ENCODE results near the gene OR2AG2. TPM values are rescaled to one million over a fixed set of nuclear protein-coding genes. Genes with fewer than 3 reads are reported as not detected.

The OR2AG2 gene
- total RNA-seq, 2 donors from 2014 or later, result under 0.01 to 0.26 TPM

DNA sequence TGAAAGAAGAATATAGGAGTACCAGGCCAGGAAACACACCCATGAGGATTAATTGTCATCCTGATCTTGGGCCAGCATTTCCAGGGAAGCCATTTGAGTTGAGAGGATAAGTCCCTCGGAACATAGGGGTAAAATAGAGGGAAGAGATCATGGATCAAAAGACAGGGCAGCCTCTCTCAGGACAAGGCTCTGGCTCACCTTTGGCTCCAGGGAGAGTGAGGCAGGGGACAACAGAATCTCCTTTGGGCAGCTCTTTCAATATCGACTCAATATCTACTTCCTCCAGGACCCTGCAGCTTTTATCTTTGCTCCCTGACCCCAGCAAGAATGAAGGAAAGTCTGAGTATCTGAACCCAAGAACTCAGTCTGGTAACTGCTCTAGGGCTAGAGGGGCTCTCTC, 10.9 kb upstream of the OR2AG2 start, which contains the start of gene OR2AG1:
Gene OR2AG1 (plus strand): TSS at position 301 of the 400 bp plus-strand sequence. CDS start 2,018 bp downstream, outside the sequence.
- DNase-seq (no peak), ATAC-seq (no peak)
- intact Hi-C loops (cut with DNase I), result no loop called here
- no peak within 1 kb of the TSS for H3K27ac ChIP-seq
- no peak within 1 kb of the TSS for H3K4me3 ChIP-seq
- H3K36me3 ChIP-seq (replicated peaks in 1 of 2; ENCODE audit: insufficient read depth in 1 of 2, low read depth in 2 of 2), result no peaks in the 10 kb centered on the region
- no peaks in the 10 kb centered on the region for H3K27me3 ChIP-seq
- no peaks in the 10 kb centered on the region for H3K4me1 ChIP-seq
- 50 to 69% methylated on average over 2 of the region's 2 CpGs for WGBS, 2 donors
- no peak for TF ChIP-seq POLR2A (IDR thresholded peaks at IDR 0.05)
- TF ChIP-seq, protein P1, sequence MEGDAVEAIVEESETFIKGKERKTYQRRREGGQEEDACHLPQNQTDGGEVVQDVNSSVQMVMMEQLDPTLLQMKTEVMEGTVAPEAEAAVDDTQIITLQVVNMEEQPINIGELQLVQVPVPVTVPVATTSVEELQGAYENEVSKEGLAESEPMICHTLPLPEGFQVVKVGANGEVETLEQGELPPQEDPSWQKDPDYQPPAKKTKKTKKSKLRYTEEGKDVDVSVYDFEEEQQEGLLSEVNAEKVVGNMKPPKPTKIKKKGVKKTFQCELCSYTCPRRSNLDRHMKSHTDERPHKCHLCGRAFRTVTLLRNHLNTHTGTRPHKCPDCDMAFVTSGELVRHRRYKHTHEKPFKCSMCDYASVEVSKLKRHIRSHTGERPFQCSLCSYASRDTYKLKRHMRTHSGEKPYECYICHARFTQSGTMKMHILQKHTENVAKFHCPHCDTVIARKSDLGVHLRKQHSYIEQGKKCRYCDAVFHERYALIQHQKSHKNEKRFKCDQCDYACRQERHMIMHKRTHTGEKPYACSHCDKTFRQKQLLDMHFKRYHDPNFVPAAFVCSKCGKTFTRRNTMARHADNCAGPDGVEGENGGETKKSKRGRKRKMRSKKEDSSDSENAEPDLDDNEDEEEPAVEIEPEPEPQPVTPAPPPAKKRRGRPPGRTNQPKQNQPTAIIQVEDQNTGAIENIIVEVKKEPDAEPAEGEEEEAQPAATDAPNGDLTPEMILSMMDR (IDR thresholded peaks at IDR 0.05), result no peak
- H3K9me3 ChIP-seq, result no peaks in the 10 kb centered on the region

DNA sequence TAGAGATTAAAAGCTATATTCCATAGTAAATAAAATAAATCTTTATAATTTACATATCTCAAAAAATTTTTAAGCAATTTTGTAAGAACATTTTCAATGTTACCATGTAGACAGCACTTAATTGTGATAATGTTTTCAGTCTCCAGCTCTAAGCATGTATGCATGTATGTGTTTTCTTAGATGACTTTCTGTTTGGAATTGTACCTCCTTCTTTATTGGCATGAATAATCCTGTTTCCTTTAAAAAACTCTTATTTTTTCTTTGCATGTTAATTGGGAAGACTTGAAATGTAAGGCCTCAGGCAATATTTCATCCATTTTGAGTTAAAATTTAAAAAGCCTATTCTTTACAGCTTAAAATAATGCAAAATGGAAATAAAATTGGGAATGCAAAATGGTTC, 9.1 kb upstream of the OR2AG2 start:
- Histone ChIP-seq H3K27me3 (no peaks in the 10 kb centered on the region), H3K36me3 (replicated peaks in 1 of 2; ENCODE audit: insufficient read depth in 1 of 2, low read depth in 2 of 2) (no peaks in the 10 kb centered on the region), H3K4me1 (no peaks in the 10 kb centered on the region), H3K27ac (no peak overlapping the region), H3K9me3 (no peaks in the 10 kb centered on the region), H3K4me3 (no peak overlapping the region)
- ATAC-seq (no peak), DNase-seq (no peak)
- TF ChIP-seq POLR2A (IDR thresholded peaks at IDR 0.05), result no peak
- TF ChIP-seq, protein P1 (IDR thresholded peaks at IDR 0.05), result no peak
- intact Hi-C loops (cut with DNase I), result no loop called here

DNA sequence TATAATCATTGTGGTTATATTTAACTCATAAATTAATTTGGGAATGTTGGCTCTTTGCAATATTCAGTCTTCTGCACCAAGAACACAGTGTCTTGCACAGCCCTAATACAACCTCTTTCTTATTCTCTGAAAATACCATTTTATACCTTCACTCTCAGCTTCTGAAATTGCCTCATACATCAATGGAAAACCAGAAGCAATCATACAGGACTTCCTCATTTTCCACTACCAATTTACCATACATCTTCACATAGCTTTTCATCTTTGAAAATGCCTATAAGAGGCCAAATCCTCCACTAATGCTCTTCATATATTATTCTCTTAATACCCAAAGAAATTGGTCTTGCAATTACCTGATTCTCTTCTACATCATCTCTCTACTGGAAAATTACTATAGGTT, 6.7 kb upstream of the OR2AG2 start:
- no peak for DNase-seq
- ATAC-seq, result no peak
- intact Hi-C loops (cut with DNase I), result no loop called here

DNA sequence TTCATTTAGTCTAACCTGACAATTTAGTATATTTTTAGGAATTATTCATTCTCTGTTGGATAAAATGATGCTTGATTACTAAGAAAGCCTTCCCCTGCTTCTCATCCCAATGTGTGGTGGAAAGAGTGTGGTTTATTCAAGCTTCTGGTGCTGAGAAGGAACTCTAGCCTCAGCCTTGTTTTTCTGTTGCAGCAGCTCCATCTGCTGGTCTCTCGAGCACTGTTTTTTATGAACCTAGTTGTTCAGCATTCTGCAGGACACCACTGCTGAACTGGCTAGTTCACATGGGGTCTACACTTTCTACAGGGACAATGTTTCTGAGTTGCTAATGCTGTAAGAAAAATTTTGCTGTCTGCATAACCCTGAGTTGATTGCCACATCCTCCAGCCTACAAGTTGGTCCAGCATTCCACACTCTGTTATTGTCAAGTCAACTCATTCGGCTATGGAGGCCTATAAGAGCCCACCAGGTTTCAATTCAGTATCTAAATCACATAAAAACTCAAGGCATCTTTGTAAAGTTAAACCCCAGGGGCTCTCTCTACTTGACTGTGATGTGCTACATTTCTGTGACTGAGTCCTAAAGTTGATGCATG, 14.3 kb downstream of the OR2AG2 start:
- DNase-seq (peak; percentile 50 to 69 (median 58)), ATAC-seq (peak; percentile 69)
- Histone ChIP-seq H3K9me3 (no peaks in the 10 kb centered on the region), H3K27ac (no peak overlapping the region), H3K27me3 (no peaks in the 10 kb centered on the region), H3K36me3 (replicated peaks in 1 of 2; ENCODE audit: insufficient read depth in 1 of 2, low read depth in 2 of 2) (no peaks in the 10 kb centered on the region), H3K4me1 (peaks cover 9% of the 10 kb centered on the region), H3K4me3 (no peak overlapping the region)
- intact Hi-C loops (cut with DNase I), result no loop called here
- TF ChIP-seq, protein P1 (IDR thresholded peaks at IDR 0.05), result peak in 6 of 7 experiments; percentile 28 to 65 (median 48)
- no peak for TF ChIP-seq POLR2A (IDR thresholded peaks at IDR 0.05)
- WGBS, 2 donors, result 50% methylated on average over 2 of the region's 2 CpGs

More for the DNA sequence above, 6.7 kb upstream of the OR2AG2 start:
- Histone ChIP-seq H3K27ac (no peak overlapping the region), H3K9me3 (no peaks in the 10 kb centered on the region), H3K36me3 (replicated peaks in 1 of 2; ENCODE audit: insufficient read depth in 1 of 2, low read depth in 2 of 2) (no peaks in the 10 kb centered on the region), H3K4me3 (no peak overlapping the region), H3K4me1 (no peaks in the 10 kb centered on the region), H3K27me3 (no peaks in the 10 kb centered on the region)
- no peak for TF ChIP-seq POLR2A (IDR thresholded peaks at IDR 0.05)
- TF ChIP-seq, protein P1 (IDR thresholded peaks at IDR 0.05), result no peak

DNA sequence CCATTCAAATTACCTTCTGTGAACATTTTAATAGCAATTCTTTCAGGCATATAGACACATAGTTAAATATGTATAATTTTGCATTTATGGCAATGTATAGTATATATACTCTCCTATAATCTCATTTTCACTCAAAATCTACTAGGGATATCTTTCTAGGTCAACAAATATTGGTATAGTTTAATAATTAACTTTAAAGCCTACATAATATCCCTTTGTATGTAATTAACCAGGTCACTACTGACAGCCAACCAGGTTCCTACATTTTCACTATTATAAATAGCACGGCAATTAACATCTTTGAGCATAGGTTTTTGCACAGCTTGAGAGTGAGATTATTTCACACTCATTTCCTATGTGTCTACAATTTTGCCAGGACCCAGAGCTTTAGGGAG, 15.8 kb downstream of the OR2AG2 start:
- intact Hi-C loops (cut with DNase I), result no loop called here

More for the DNA sequence above, 15.8 kb downstream of the OR2AG2 start:
- no peaks in the 10 kb centered on the region for H3K36me3 ChIP-seq (replicated peaks in 1 of 2; ENCODE audit: insufficient read depth in 1 of 2, low read depth in 2 of 2)
- H3K4me1 ChIP-seq, result peaks cover 9% of the 10 kb centered on the region
- TF ChIP-seq, protein P1 (IDR thresholded peaks at IDR 0.05), result no peak
- TF ChIP-seq POLR2A (IDR thresholded peaks at IDR 0.05), result no peak
- DNase-seq (no peak), ATAC-seq (no peak)
- H3K9me3 ChIP-seq, result no peaks in the 10 kb centered on the region
- no peaks in the 10 kb centered on the region for H3K27me3 ChIP-seq
- H3K4me3 ChIP-seq, result no peak overlapping the region
- 17 to 40% methylated on average over 1 of the region's 1 CpG for whole genome bisulfite sequencing, 2 donors
- H3K27ac ChIP-seq, result no peak overlapping the region

Data from body of pancreas (tissue), 4 donors.